Esophagus squamous epithelium (tissue), 5 donors: ENCODE data around the gene KNCN. TPM values are rescaled to one million over a fixed set of nuclear protein-coding genes. Genes with fewer than 3 reads are reported as not detected.
A peak's percentile ranks its signal among the peaks of the same experiment; 100 is the strongest.

Experiments used
- DNase-seq: peaks from one replicate; lab custom pipeline; 2025; lab: John Stamatoyannopoulos, UW
- H3K27ac ChIP-seq, 4 donors: fragments of 200-600 bp; sonication (generic); one replicate each; pipeline ENCODE4 v1.5.1; 2016 to 2019; ENCODE audit warnings: mild to moderate bottlenecking in 1 of 4
- H3K27me3 ChIP-seq, 4 donors: fragments of 200-600 bp; sonication (generic); 1 replicate in 3 of 4; 2 replicates in 1 of 4; pipeline versions ENCODE4 v1.5.1 to v1.6.0; 2017 to 2021; ENCODE audit warnings: antibody characterized with exemption in 1 of 4
- H3K36me3 ChIP-seq, 3 donors: fragments of 200-600 bp; sonication (generic); one replicate each; pipeline ENCODE4 v1.5.1; 2016 to 2019
- H3K4me1 ChIP-seq, 3 donors: fragments of 200-600 bp; sonication (generic); one replicate each; pipeline ENCODE4 v1.5.1; 2017 to 2019
- H3K4me3 ChIP-seq, 4 donors: fragments of 200-600 bp; sonication (generic); 1 replicate in 3 of 4; 2 replicates in 1 of 4; pipeline ENCODE4 v1.5.1; 2016 to 2019; ENCODE audit warnings: mild to moderate bottlenecking in 2 of 4, moderate library complexity in 1 of 4
- H3K9me3 ChIP-seq, 3 donors: fragments of 200-600 bp; sonication (generic); one replicate each; pipeline ENCODE4 v1.5.1; 2016 to 2019
- CTCF ChIP-seq, 6 experiments: fragments of 450-650 bp in 4 of 6; fragments of 200-600 bp in 2 of 6; sonication (generic) in 2 of 6; IDR thresholded peaks; one replicate each; pipeline ENCODE4 v1.5.1; 2016 to 2019; ENCODE audit warnings: antibody characterized with exemption in 6 of 6, mild to moderate bottlenecking in 4 of 6, moderate library complexity in 4 of 6
- POLR2A ChIP-seq, 4 donors: fragments of 450-650 bp; IDR thresholded peaks; one replicate each; pipeline ENCODE4 v1.6.1; 2017; ENCODE audit warnings: antibody characterized with exemption in 4 of 4, mild to moderate bottlenecking in 4 of 4, moderate library complexity in 3 of 4
- WGBS, 2 donors: methylation state at CpG; one replicate each; pipeline ENCODE4 v1.1.5; 2018; 5-methylcytosine and 5-hydroxymethylcytosine counted together
- intact Hi-C: fragments of 100-400 bp; cut with DNase I; formaldehyde crosslinking; loops from one replicate; pipeline ENCODE4 v1.15.0; 2022
- total RNA-seq, 4 donors: library from RNA; depleted of rRNA; stranded (reverse); fragments of >200 nt; gene quantifications; one replicate each; pipeline ENCODE4 v1.1.0, GENCODE V29; 2016
- donor health status: DM: yes; HTN: yes; CAD: no.

KNCN gene
- total RNA-seq, 4 donors from 2014 or later: not detected

- H3K4me3 ChIP-seq: no peak overlapping the region
- H3K9me3 ChIP-seq: no peaks in the 10 kb centered on the region
- TF ChIP-seq CTCF (IDR thresholded peaks at IDR 0.05): no peak
- no peak for TF ChIP-seq POLR2A (IDR thresholded peaks at IDR 0.05)
- DNase-seq: no peak
- H3K27me3 ChIP-seq: peaks cover 0 to 78% (median under 1%) of the 10 kb centered on the region in 4 donors
- 72% methylated on average over 2 of the region's 2 CpGs; no CpG with 5 or more reads in 1 of the 2 donors for WGBS, 2 donors
- intact Hi-C loops: loop anchor here (10.0 kb wide), 1 partner anchor 187 kb away; no protein-coding TSS in a partner anchor
- no peaks in the 10 kb centered on the region for H3K36me3 ChIP-seq
- no peak overlapping the region for H3K27ac ChIP-seq
- H3K4me1 ChIP-seq: peaks cover 3 to 8% (median 7%) of the 10 kb centered on the region in 3 donors
Observed at GRCh38 chr1:46538147-46538546, 13.3 kb downstream of the KNCN start.

- no peak for TF ChIP-seq CTCF (IDR thresholded peaks at IDR 0.05)
- TF ChIP-seq POLR2A (IDR thresholded peaks at IDR 0.05): no peak
- Histone ChIP-seq H3K4me3 (no peak overlapping the region), H3K27me3 (peaks cover 0 to 76% (median 0%) of the 10 kb centered on the region in 4 donors), H3K9me3 (no peaks in the 10 kb centered on the region), H3K36me3 (no peaks in the 10 kb centered on the region), H3K4me1 (peaks cover 3 to 11% (median 8%) of the 10 kb centered on the region in 3 donors), H3K27ac (no peak overlapping the region)
- intact Hi-C loops: loop anchor here (10.0 kb wide), 1 partner anchor 187 kb away; no protein-coding TSS in a partner anchor
- no peak for DNase-seq
- 89 to 92% methylated on average over 1 to 2 of the region's 2 CpGs for WGBS, 2 donors
Observed at GRCh38 chr1:46537651-46538050, 13.8 kb downstream of the KNCN start.

- no peaks in the 10 kb centered on the region for H3K36me3 ChIP-seq
- peaks cover 3 to 14% (median 8%) of the 10 kb centered on the region in 3 donors for H3K4me1 ChIP-seq
- no peak overlapping the region for H3K27ac ChIP-seq
- WGBS, 2 donors: 86 to 94% methylated on average over 1 of the region's 1 CpG
- H3K9me3 ChIP-seq: no peaks in the 10 kb centered on the region
- no peak for DNase-seq
- peaks cover 0 to 76% (median 0%) of the 10 kb centered on the region in 4 donors for H3K27me3 ChIP-seq
- no peak overlapping the region for H3K4me3 ChIP-seq
- intact Hi-C loops: loop anchor here (10.0 kb wide), 1 partner anchor 188 kb away; no protein-coding TSS in a partner anchor
- no peak for TF ChIP-seq POLR2A (IDR thresholded peaks at IDR 0.05)
- TF ChIP-seq CTCF (IDR thresholded peaks at IDR 0.05): no peak
Observed at GRCh38 chr1:46536527-46536926, 14.9 kb downstream of the KNCN start.

GRCh38 chr1:46535063-46535462 lies 16.4 kb downstream of the KNCN start:
- WGBS, 2 donors: 53% methylated on average over 2 of the region's 2 CpGs; no CpG with 5 or more reads in 1 of the 2 donors
- peak in 3 of 6 experiments; percentile 10 to 42 (median 16) for TF ChIP-seq CTCF (IDR thresholded peaks at IDR 0.05)
- no peak for TF ChIP-seq POLR2A (IDR thresholded peaks at IDR 0.05)
- Histone ChIP-seq H3K4me3 (no peak overlapping the region), H3K36me3 (no peaks in the 10 kb centered on the region), H3K27me3 (peaks cover 0 to 78% (median 0%) of the 10 kb centered on the region in 4 donors), H3K9me3 (no peaks in the 10 kb centered on the region), H3K27ac (no peak overlapping the region), H3K4me1 (peaks cover 3 to 25% (median 8%) of the 10 kb centered on the region in 3 donors)
- DNase-seq: no peak
- intact Hi-C loops: loop anchor here (10.0 kb wide), 1 partner anchor 190 kb away; no protein-coding TSS in a partner anchor

GRCh38 chr1:46533179-46533864 lies 18.1 kb downstream of the KNCN start:
- H3K4me3 ChIP-seq: peak overlapping the region; percentile 22 to 67 (median 42)
- intact Hi-C loops: loop anchor here (10.0 kb wide), 1 partner anchor 191 kb away; no protein-coding TSS in a partner anchor
- DNase-seq: no peak

More at GRCh38 chr1:46533179-46533864, 18.1 kb downstream of the KNCN start:
- Histone ChIP-seq H3K27me3 (peaks cover 0 to 84% (median 0%) of the 10 kb centered on the region in 4 donors), H3K27ac (peak overlapping the region; percentile 52 to 82 (median 70)), H3K9me3 (no peaks in the 10 kb centered on the region), H3K36me3 (no peaks in the 10 kb centered on the region), H3K4me1 (peaks cover 3 to 34% (median 8%) of the 10 kb centered on the region in 3 donors)
- TF ChIP-seq CTCF (IDR thresholded peaks at IDR 0.05) (no peak), POLR2A (IDR thresholded peaks at IDR 0.05) (no peak)
- 34 to 58% methylated on average over 4 to 7 of the region's 71 CpGs for WGBS, 2 donors
